WTC11 (cell line): Measurements from ENCODE around the gene NAGA.

Experiments used
- CTCF ChIP-seq: fragments of 200-600 bp; IDR thresholded peaks from 2 replicates; pipeline ENCODE4 v1.8.0; 2022; ENCODE audit warnings: antibody characterized with exemption
- FOXJ3 ChIP-seq: sonication (generic); formaldehyde crosslinking; IDR thresholded peaks from 2 replicates; pipeline ENCODE4 v1.9.0; 2021; ENCODE audit warnings: missing genetic modification reagents, mild to moderate bottlenecking, borderline replicate concordance
- JUN ChIP-seq: sonication (generic); formaldehyde crosslinking; IDR thresholded peaks from 2 replicates; pipeline ENCODE4 v1.8.0; 2023; ENCODE audit warnings: mild to moderate bottlenecking, missing genetic modification reagents
- MAX ChIP-seq: sonication (generic); formaldehyde crosslinking; IDR thresholded peaks from 2 replicates; pipeline ENCODE4 v1.8.0; 2022; ENCODE audit warnings: mild to moderate bottlenecking, missing genetic modification reagents
- NR1H2 ChIP-seq: sonication (generic); formaldehyde crosslinking; IDR thresholded peaks from 2 replicates; pipeline ENCODE4 v1.9.0; 2021; ENCODE audit warnings: mild to moderate bottlenecking, moderate library complexity, missing genetic modification reagents
- SMAD4 ChIP-seq: sonication (generic); formaldehyde crosslinking; IDR thresholded peaks from 2 replicates; pipeline ENCODE4 v1.8.0; 2022; ENCODE audit warnings: mild to moderate bottlenecking, missing genetic modification reagents
- SP1 ChIP-seq: sonication (generic); formaldehyde crosslinking; conservative IDR thresholded peaks from 2 replicates; pipeline ENCODE4 v1.8.1; 2022; ENCODE audit warnings: missing genetic modification reagents
- TCF7 ChIP-seq: sonication (generic); formaldehyde crosslinking; IDR thresholded peaks from 2 replicates; pipeline ENCODE4 v1.8.0; 2022; ENCODE audit warnings: mild to moderate bottlenecking, low read depth, missing genetic modification reagents, moderate library complexity
- USF1 ChIP-seq: sonication (generic); formaldehyde crosslinking; IDR thresholded peaks from 2 replicates; pipeline ENCODE4 v1.8.0; 2022; ENCODE audit warnings: mild to moderate bottlenecking, missing genetic modification reagents
- USF2 ChIP-seq: sonication (generic); formaldehyde crosslinking; IDR thresholded peaks from 2 replicates; pipeline ENCODE4 v1.8.1; 2023; ENCODE audit warnings: mild to moderate bottlenecking, missing genetic modification reagents, moderate library complexity
- ZBTB43 ChIP-seq: sonication (generic); formaldehyde crosslinking; IDR thresholded peaks from 2 replicates; pipeline ENCODE4 v1.8.1; 2023; ENCODE audit warnings: mild to moderate bottlenecking, missing genetic modification reagents
- ZNF232 ChIP-seq: sonication (generic); formaldehyde crosslinking; IDR thresholded peaks from 2 replicates; pipeline ENCODE4 v1.8.0; 2022; ENCODE audit warnings: mild to moderate bottlenecking, missing genetic modification reagents
- ZNF317 ChIP-seq: sonication (generic); formaldehyde crosslinking; IDR thresholded peaks from 2 replicates; pipeline ENCODE4 v1.8.1; 2023; ENCODE audit warnings: low read depth, mild to moderate bottlenecking, moderate library complexity, missing genetic modification reagents, borderline replicate concordance

GRCh38 chr22:42111798-42112197 lies 41.2 kb upstream of the NAGA start:
- no peak for TF ChIP-seq CTCF
- no peak for TF ChIP-seq USF1 (CRISPR knock-in tag)
- no peak for TF ChIP-seq SP1 (CRISPR knock-in tag)
- TF ChIP-seq MAX (CRISPR knock-in tag): no peak
- TF ChIP-seq JUN (CRISPR knock-in tag): no peak
- no peak for TF ChIP-seq SMAD4
- TF ChIP-seq ZBTB43 (CRISPR knock-in tag): no peak
- no peak for TF ChIP-seq FOXJ3 (CRISPR knock-in tag)
- no peak for TF ChIP-seq TCF7 (CRISPR knock-in tag)
- TF ChIP-seq ZNF317: no peak
- no peak for TF ChIP-seq ZNF232
- TF ChIP-seq USF2 (CRISPR knock-in tag): no peak
- TF ChIP-seq NR1H2 (CRISPR knock-in tag): no peak
